DOHH2 (cell line): ENCODE measurements around the gene DUSP2.

Experiments
- H3F3A ChIP-seq: fragments of 200-600 bp; sonication (generic), shearing (Covaris generic); 2 replicates; pipeline ENCODE4 v1.6.0; 2016; ENCODE audit warnings: antibody characterized with exemption, mild to moderate bottlenecking; ENCODE audit not compliant: control insufficient read depth, insufficient read depth
- H3K27ac ChIP-seq: fragments of 200-600 bp; sonication (generic); 2 replicates; pipeline ENCODE4 v1.5.1; 2014; ENCODE audit warnings: low read depth, mild to moderate bottlenecking, low read length, moderate library complexity
- H3K27me3 ChIP-seq: fragments of 200-600 bp; sonication (generic); 2 replicates; pipeline ENCODE4 v1.6.1; 2014; ENCODE audit warnings: mild to moderate bottlenecking, low read length, mixed read lengths; ENCODE audit not compliant: control insufficient read depth
- H3K36me3 ChIP-seq: fragments of 200-600 bp; sonication (generic); 2 replicates; pipeline ENCODE4 v1.6.1; 2014; ENCODE audit warnings: mild to moderate bottlenecking, low read length, moderate library complexity, mixed read lengths; ENCODE audit not compliant: control insufficient read depth
- H3K4me1 ChIP-seq: fragments of 200-600 bp; sonication (generic); 2 replicates; pipeline ENCODE4 v1.6.1; 2014; ENCODE audit warnings: mild to moderate bottlenecking, low read length, mixed read lengths; ENCODE audit not compliant: control insufficient read depth
- H3K4me2 ChIP-seq: fragments of 200-600 bp; sonication (generic); 2 replicates; pipeline ENCODE4 v1.6.0; 2014; ENCODE audit warnings: mild to moderate bottlenecking, low read length, moderate library complexity
- H3K4me3 ChIP-seq: fragments of 200-600 bp; sonication (generic); 2 replicates; pipeline ENCODE4 v1.5.1; 2014; ENCODE audit warnings: mild to moderate bottlenecking, low read length, mixed read lengths
- H3K79me2 ChIP-seq: fragments of 200-600 bp; sonication (generic); 2 replicates; pipeline ENCODE4 v1.6.1; 2014; ENCODE audit warnings: mild to moderate bottlenecking, low read length, mixed read lengths; ENCODE audit not compliant: control insufficient read depth
- H3K9me2 ChIP-seq: fragments of 200-600 bp; sonication (generic); replicated peaks from 2 replicates; pipeline ENCODE4 v1.6.1; 2014; ENCODE audit warnings: mild to moderate bottlenecking, low read length, mixed read lengths; ENCODE audit not compliant: control insufficient read depth
- H3K9me3 ChIP-seq: fragments of 200-600 bp; sonication (generic); 2 replicates; pipeline ENCODE4 v1.6.1; 2014; ENCODE audit warnings: antibody characterized with exemption, low read length, mixed read lengths; ENCODE audit not compliant: control insufficient read depth, insufficient read depth
- H4K20me1 ChIP-seq: fragments of 200-600 bp; sonication (generic); 2 replicates; pipeline ENCODE4 v1.6.0; 2014; ENCODE audit warnings: low read depth, mild to moderate bottlenecking, antibody characterized with exemption, low read length, moderate library complexity; ENCODE audit not compliant: control insufficient read depth, insufficient read depth
- CTCF ChIP-seq: fragments of 200-600 bp; sonication (generic); IDR thresholded peaks from one replicate; pipeline ENCODE4 v1.5.1; 2014; ENCODE audit warnings: antibody characterized with exemption, mild to moderate bottlenecking, low read depth, low read length; ENCODE audit not compliant: poor library complexity, severe bottlenecking
- EZH2phosphoT487 ChIP-seq: fragments of 200-600 bp; sonication (generic); IDR thresholded peaks from 2 replicates; pipeline ENCODE4 v1.6.1; 2017; ENCODE audit warnings: borderline replicate concordance, mild to moderate bottlenecking, antibody characterized with exemption, low read length, moderate library complexity, mixed read lengths

DUSP2 gene

GRCh38 chr2:96159084-96159830 is 14.0 kb upstream of the DUSP2 start:
- Histone ChIP-seq H3K27ac (no peak overlapping the region), H3K4me2 (peak overlapping the region; percentile 1; the same call in 1 of the 2 replicates)

GRCh38 chr2:96158554-96158940 is 13.3 kb upstream of the DUSP2 start:
- TF ChIP-seq EZH2phosphoT487 (no peak), CTCF (no peak)
- no peak overlapping the region for H3K27ac ChIP-seq
- no peaks in the 10 kb centered on the region for H3K9me3 ChIP-seq
- H3K79me2 ChIP-seq: no peaks in the 10 kb centered on the region
- no peak overlapping the region for H3K4me3 ChIP-seq
- H3K27me3 ChIP-seq: no peaks in the 10 kb centered on the region
- H3K4me1 ChIP-seq: peaks cover 76% of the 10 kb centered on the region
- H3K36me3 ChIP-seq: no peaks in the 10 kb centered on the region; the same call in 1 of the 2 replicates
- peaks cover 26% of the 10 kb centered on the region for H3F3A ChIP-seq
- no peaks in the 10 kb centered on the region for H4K20me1 ChIP-seq
- peak overlapping the region; percentile 68; the same call in 1 of the 2 replicates for H3K4me2 ChIP-seq
- no peaks in the 10 kb centered on the region for H3K9me2 ChIP-seq

More at GRCh38 chr2:96159084-96159830, 14.0 kb upstream of the DUSP2 start:
- peaks cover 30% of the 10 kb centered on the region for H3F3A ChIP-seq
- H4K20me1 ChIP-seq: no peaks in the 10 kb centered on the region
- H3K27me3 ChIP-seq: no peaks in the 10 kb centered on the region
- H3K79me2 ChIP-seq: no peaks in the 10 kb centered on the region
- peaks cover 3% of the 10 kb centered on the region for H3K36me3 ChIP-seq
- peaks cover 82% of the 10 kb centered on the region for H3K4me1 ChIP-seq
- no peaks in the 10 kb centered on the region for H3K9me3 ChIP-seq
- TF ChIP-seq EZH2phosphoT487 (no peak), CTCF (no peak)
- H3K4me3 ChIP-seq: no peak overlapping the region
- no peaks in the 10 kb centered on the region for H3K9me2 ChIP-seq

- H3K4me3 ChIP-seq: peak overlapping the region; percentile 35
- peak overlapping the region; percentile 8; the same call in 1 of the 2 replicates for H3K27ac ChIP-seq
- no peaks in the 10 kb centered on the region for H3K27me3 ChIP-seq
- H3K79me2 ChIP-seq: no peaks in the 10 kb centered on the region
- H4K20me1 ChIP-seq: no peaks in the 10 kb centered on the region
- H3K36me3 ChIP-seq: no peaks in the 10 kb centered on the region
- H3K4me2 ChIP-seq: peak overlapping the region; percentile 68
- TF ChIP-seq CTCF (no peak), EZH2phosphoT487 (no peak)
- no peaks in the 10 kb centered on the region for H3K9me2 ChIP-seq
- H3K4me1 ChIP-seq: peaks cover 76% of the 10 kb centered on the region
- H3K9me3 ChIP-seq: no peaks in the 10 kb centered on the region
- H3F3A ChIP-seq: peaks cover 19% of the 10 kb centered on the region
Observed at GRCh38 chr2:96157649-96158553, 12.7 kb upstream of the DUSP2 start.
